ENCODE measurements around the gene RAX.

RAX gene

DNA sequence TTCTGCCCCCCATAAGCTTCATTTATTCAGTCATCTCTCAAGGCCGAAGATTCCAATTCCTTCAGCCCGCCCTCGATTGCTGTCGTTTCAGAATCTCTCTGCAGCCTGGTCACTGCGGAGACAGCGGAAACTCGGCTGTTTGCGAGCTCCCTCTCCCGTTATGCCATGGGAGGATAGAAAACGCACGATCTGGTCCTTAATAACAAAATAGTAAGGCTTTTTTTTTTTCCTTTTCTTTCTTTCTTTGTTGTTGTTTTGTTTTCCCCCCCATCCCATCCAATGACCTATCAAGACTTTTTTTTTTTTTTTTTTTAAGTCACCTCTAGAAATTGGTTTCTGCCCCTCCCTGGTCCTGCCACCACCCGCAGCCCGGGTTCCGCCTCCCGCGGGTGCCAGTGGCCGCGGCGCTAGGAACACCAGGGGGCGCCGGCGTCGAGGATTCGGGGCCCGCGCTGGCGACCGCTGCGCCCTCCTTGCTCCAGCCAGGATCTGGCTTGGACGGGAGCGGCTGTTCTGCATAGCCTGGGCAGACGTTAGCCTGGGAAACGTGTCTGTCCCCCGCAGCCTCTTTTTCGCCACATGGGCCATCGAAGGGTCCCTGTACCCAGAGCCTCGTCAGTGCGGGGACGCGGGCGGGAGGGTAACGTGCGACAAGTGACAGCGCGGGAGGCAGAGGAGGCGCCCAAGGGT, 35.1 kb upstream of the RAX start:
- Histone ChIP-seq H3K9ac (ENCODE audit: low read depth, low read length, poor library complexity) (no peak overlapping the region), H3K4me1 (ENCODE audit: control insufficient read depth in 2 of 2, insufficient read depth in 1 of 2, low read depth in 1 of 2, low read length in 2 of 2) (peaks cover 0 to 4% of the 10 kb centered on the region in 2 donors), H3K23ac (ENCODE audit: low read depth, low read length, poor library complexity) (no peak overlapping the region), H3K27me3 (ENCODE audit: control insufficient read depth in 3 of 3, insufficient read depth in 3 of 3, low read depth in 1 of 3, low read length in 3 of 3) (peaks cover 0 to 70% (median 2%) of the 10 kb centered on the region in 3 experiments), H3K9me3 (replicated peaks in 1 of 2; ENCODE audit: control insufficient read depth in 2 of 2, insufficient read depth in 1 of 2, low read depth in 1 of 2, low read length in 2 of 2) (peaks cover 0 to 2% of the 10 kb centered on the region in 2 donors), H2BK5ac (ENCODE audit: low read length) (no peak overlapping the region), H3K4ac (ENCODE audit: low read length) (no peak overlapping the region), H2BK120ac (ENCODE audit: low read depth, low read length) (no peak overlapping the region), H3K36me3 (replicated peaks in 1 of 2; ENCODE audit: control insufficient read depth in 2 of 2, insufficient read depth in 2 of 2, low read length in 2 of 2) (no peaks in the 10 kb centered on the region), H3K27ac (replicated peaks; ENCODE audit: low read length) (no peak overlapping the region), H3K4me2 (ENCODE audit: insufficient read depth, low read length, poor library complexity, severe bottlenecking) (peak overlapping the region; percentile 52), H3K79me1 (ENCODE audit: low read depth, low read length) (no peaks in the 10 kb centered on the region), H2BK12ac (ENCODE audit: low read length) (no peak overlapping the region), H4K91ac (ENCODE audit: low read depth, low read length, poor library complexity) (no peak overlapping the region), H3K4me3 (ENCODE audit: low read length in 2 of 2) (peak overlapping the region in 1 of 2 donors; percentile 65), H3K18ac (ENCODE audit: low read length) (peak overlapping the region; percentile 95), H2AFZ (ENCODE audit: low read length) (peak overlapping the region; percentile 82), H4K8ac (ENCODE audit: low read depth, low read length) (no peak overlapping the region), H2AK5ac (ENCODE audit: low read depth, low read length) (no peak overlapping the region), H2BK15ac (ENCODE audit: low read length) (no peak overlapping the region), H3K14ac (ENCODE audit: low read length) (no peak overlapping the region)
- WGBS, 2 donors (ENCODE audit: extremely low coverage in 2 of 2, insufficient read length in 2 of 2, insufficient replicate concordance in 1 of 2), result no CpG with 5 or more reads among the region's 46 CpGs
- peak; percentile 68 for DNase-seq (ENCODE audit: low spot score)

GRCh38 chr18:59306640-59307039, 33.4 kb upstream of the RAX start:
- no peak for DNase-seq (ENCODE audit: low spot score)

DNA sequence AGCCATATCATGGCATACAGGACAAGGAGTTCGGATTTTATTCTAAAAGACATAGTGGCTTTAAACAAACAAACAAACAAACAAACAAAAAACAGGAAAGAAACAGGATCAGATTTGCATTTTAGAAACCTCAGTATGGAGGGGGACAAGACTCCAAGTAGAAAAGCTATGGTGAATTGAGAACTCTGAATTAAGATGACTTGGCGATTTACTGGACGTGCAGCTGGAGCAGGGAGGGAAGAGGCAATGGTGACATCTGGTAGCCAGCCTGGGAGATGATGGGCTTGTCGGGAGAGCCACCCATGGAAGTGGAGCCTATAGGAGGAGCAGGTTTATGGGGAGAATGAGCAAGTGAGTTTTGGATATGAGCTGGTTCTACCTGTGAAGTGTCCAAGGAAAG, 32.0 kb upstream of the RAX start:
- Histone ChIP-seq H3K4ac (ENCODE audit: low read length) (no peak overlapping the region), H2BK120ac (ENCODE audit: low read depth, low read length) (no peak overlapping the region), H2BK12ac (ENCODE audit: low read length) (peak overlapping the region; percentile 49), H3K27ac (replicated peaks; ENCODE audit: low read length) (no peak overlapping the region), H3K18ac (ENCODE audit: low read length) (no peak overlapping the region), H3K9me3 (replicated peaks in 1 of 2; ENCODE audit: control insufficient read depth in 2 of 2, insufficient read depth in 1 of 2, low read depth in 1 of 2, low read length in 2 of 2) (no peaks in the 10 kb centered on the region), H3K79me1 (ENCODE audit: low read depth, low read length) (no peaks in the 10 kb centered on the region), H2AK5ac (ENCODE audit: low read depth, low read length) (peak overlapping the region; percentile 21), H2BK15ac (ENCODE audit: low read length) (no peak overlapping the region), H3K14ac (ENCODE audit: low read length) (no peak overlapping the region), H3K9ac (ENCODE audit: low read depth, low read length, poor library complexity) (no peak overlapping the region), H4K91ac (ENCODE audit: low read depth, low read length, poor library complexity) (no peak overlapping the region), H3K4me3 (ENCODE audit: low read length in 2 of 2) (no peak overlapping the region), H2BK5ac (ENCODE audit: low read length) (no peak overlapping the region), H3K23ac (ENCODE audit: low read depth, low read length, poor library complexity) (no peak overlapping the region), H2AFZ (ENCODE audit: low read length) (no peak overlapping the region), H3K4me2 (ENCODE audit: insufficient read depth, low read length, poor library complexity, severe bottlenecking) (no peak overlapping the region), H4K8ac (ENCODE audit: low read depth, low read length) (no peak overlapping the region), H3K36me3 (replicated peaks in 1 of 2; ENCODE audit: control insufficient read depth in 2 of 2, insufficient read depth in 2 of 2, low read length in 2 of 2) (no peaks in the 10 kb centered on the region), H3K4me1 (ENCODE audit: control insufficient read depth in 2 of 2, insufficient read depth in 1 of 2, low read depth in 1 of 2, low read length in 2 of 2) (peaks cover 0 to 8% of the 10 kb centered on the region in 2 donors), H3K27me3 (ENCODE audit: control insufficient read depth in 3 of 3, insufficient read depth in 3 of 3, low read depth in 1 of 3, low read length in 3 of 3) (peaks cover 0 to 74% (median 0%) of the 10 kb centered on the region in 3 experiments)
- no peak for DNase-seq (ENCODE audit: low spot score)
- WGBS, 2 donors (ENCODE audit: extremely low coverage in 2 of 2, insufficient read length in 2 of 2, insufficient replicate concordance in 1 of 2), result no CpG with 5 or more reads among the region's 4 CpGs

More at GRCh38 chr18:59306640-59307039, 33.4 kb upstream of the RAX start:
- Histone ChIP-seq H3K79me1 (ENCODE audit: low read depth, low read length) (no peaks in the 10 kb centered on the region), H3K27ac (replicated peaks; ENCODE audit: low read length) (no peak overlapping the region), H3K4me2 (ENCODE audit: insufficient read depth, low read length, poor library complexity, severe bottlenecking) (no peak overlapping the region), H3K9ac (ENCODE audit: low read depth, low read length, poor library complexity) (no peak overlapping the region), H4K8ac (ENCODE audit: low read depth, low read length) (no peak overlapping the region), H3K36me3 (replicated peaks in 1 of 2; ENCODE audit: control insufficient read depth in 2 of 2, insufficient read depth in 2 of 2, low read length in 2 of 2) (no peaks in the 10 kb centered on the region), H3K27me3 (ENCODE audit: control insufficient read depth in 3 of 3, insufficient read depth in 3 of 3, low read depth in 1 of 3, low read length in 3 of 3) (peaks cover 0 to 76% (median 1%) of the 10 kb centered on the region in 3 experiments), H2BK120ac (ENCODE audit: low read depth, low read length) (no peak overlapping the region), H3K4ac (ENCODE audit: low read length) (no peak overlapping the region), H2BK5ac (ENCODE audit: low read length) (no peak overlapping the region), H2BK15ac (ENCODE audit: low read length) (no peak overlapping the region), H2BK12ac (ENCODE audit: low read length) (no peak overlapping the region), H2AFZ (ENCODE audit: low read length) (no peak overlapping the region), H3K9me3 (replicated peaks in 1 of 2; ENCODE audit: control insufficient read depth in 2 of 2, insufficient read depth in 1 of 2, low read depth in 1 of 2, low read length in 2 of 2) (peaks cover 0 to 1% of the 10 kb centered on the region in 2 donors), H3K4me3 (ENCODE audit: low read length in 2 of 2) (no peak overlapping the region), H4K91ac (ENCODE audit: low read depth, low read length, poor library complexity) (no peak overlapping the region), H3K23ac (ENCODE audit: low read depth, low read length, poor library complexity) (no peak overlapping the region), H2AK5ac (ENCODE audit: low read depth, low read length) (no peak overlapping the region), H3K14ac (ENCODE audit: low read length) (no peak overlapping the region), H3K18ac (ENCODE audit: low read length) (no peak overlapping the region), H3K4me1 (ENCODE audit: control insufficient read depth in 2 of 2, insufficient read depth in 1 of 2, low read depth in 1 of 2, low read length in 2 of 2) (peaks cover 0 to 8% of the 10 kb centered on the region in 2 donors)
- no CpG with 5 or more reads among the region's 6 CpGs for WGBS, 2 donors (ENCODE audit: extremely low coverage in 2 of 2, insufficient read length in 2 of 2, insufficient replicate concordance in 1 of 2)

- no peaks in the 10 kb centered on the region for H3K79me1 ChIP-seq (ENCODE audit: low read depth, low read length)
- no peak overlapping the region for H3K4ac ChIP-seq (ENCODE audit: low read length)
- H3K4me1 ChIP-seq (ENCODE audit: control insufficient read depth in 2 of 2, insufficient read depth in 1 of 2, low read depth in 1 of 2, low read length in 2 of 2), result peaks cover 0 to 13% of the 10 kb centered on the region in 2 donors
- H3K4me3 ChIP-seq (ENCODE audit: low read length in 2 of 2), result no peak overlapping the region
- no peak overlapping the region for H2AK5ac ChIP-seq (ENCODE audit: low read depth, low read length)
- H3K18ac ChIP-seq (ENCODE audit: low read length), result peak overlapping the region; percentile 25
- no peaks in the 10 kb centered on the region for H3K36me3 ChIP-seq (replicated peaks in 1 of 2; ENCODE audit: control insufficient read depth in 2 of 2, insufficient read depth in 2 of 2, low read length in 2 of 2)
- no peak overlapping the region for H3K27ac ChIP-seq (replicated peaks; ENCODE audit: low read length)
- H2BK12ac ChIP-seq (ENCODE audit: low read length), result no peak overlapping the region
- H3K23ac ChIP-seq (ENCODE audit: low read depth, low read length, poor library complexity), result no peak overlapping the region
- H3K4me2 ChIP-seq (ENCODE audit: insufficient read depth, low read length, poor library complexity, severe bottlenecking), result no peak overlapping the region
- WGBS, 2 donors (ENCODE audit: extremely low coverage in 2 of 2, insufficient read length in 2 of 2, insufficient replicate concordance in 1 of 2), result no CpG with 5 or more reads among the region's 9 CpGs
- H2BK5ac ChIP-seq (ENCODE audit: low read length), result no peak overlapping the region
- H2BK15ac ChIP-seq (ENCODE audit: low read length), result no peak overlapping the region
- no peak for DNase-seq (ENCODE audit: low spot score)
- H3K9ac ChIP-seq (ENCODE audit: low read depth, low read length, poor library complexity), result no peak overlapping the region
- H2AFZ ChIP-seq (ENCODE audit: low read length), result no peak overlapping the region
- H4K91ac ChIP-seq (ENCODE audit: low read depth, low read length, poor library complexity), result no peak overlapping the region
- no peaks in the 10 kb centered on the region for H3K9me3 ChIP-seq (replicated peaks in 1 of 2; ENCODE audit: control insufficient read depth in 2 of 2, insufficient read depth in 1 of 2, low read depth in 1 of 2, low read length in 2 of 2)
- H3K27me3 ChIP-seq (ENCODE audit: control insufficient read depth in 3 of 3, insufficient read depth in 3 of 3, low read depth in 1 of 3, low read length in 3 of 3), result peaks cover 0 to 67% (median 0%) of the 10 kb centered on the region in 3 experiments
- no peak overlapping the region for H4K8ac ChIP-seq (ENCODE audit: low read depth, low read length)
- H3K14ac ChIP-seq (ENCODE audit: low read length), result no peak overlapping the region
- H2BK120ac ChIP-seq (ENCODE audit: low read depth, low read length), result no peak overlapping the region
These were observed 30.5 kb upstream of the RAX start for GRCh38 chr18:59303656-59304195.
